Measurements from ENCODE around the gene MARK3.
A peak's percentile ranks its signal among the peaks of the same experiment; 100 is the strongest.
"Not testable (repeated sequence)": the region's sequence is repeated elsewhere in the genome, so short reads cannot be mapped to it uniquely, and the experiment has no call there.

Gene MARK3

DNA sequence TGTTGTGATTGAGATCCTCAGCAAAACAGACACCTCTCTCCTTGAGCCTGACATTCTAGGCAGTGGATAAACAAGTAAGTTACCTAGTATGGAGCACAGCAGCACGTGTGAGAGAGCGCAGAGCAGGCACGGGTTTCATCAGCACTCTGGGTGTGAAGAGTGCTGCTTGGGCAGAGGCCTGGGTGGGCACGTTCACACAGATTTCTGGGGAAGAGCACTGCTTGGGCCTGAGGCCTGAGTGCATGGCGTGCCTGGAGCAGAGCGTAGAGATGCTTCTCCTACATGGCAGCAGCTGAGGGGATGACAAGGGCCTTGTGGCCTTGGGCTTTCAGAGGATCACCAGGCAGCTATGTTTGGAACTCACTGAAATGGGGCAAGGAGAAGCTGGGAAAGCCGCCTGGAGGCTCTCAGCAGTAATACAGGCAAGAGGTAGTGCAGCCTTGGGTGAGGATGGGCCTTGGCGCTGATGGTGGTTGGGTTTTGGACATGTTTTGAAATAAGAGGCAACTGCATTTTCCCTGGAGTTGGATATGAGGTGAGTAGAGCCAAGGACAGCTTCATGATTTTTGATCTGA lies 119.9 kb downstream of the MARK3 start:
- peak; percentile 17 for DNase-seq (ENCODE audit: low spot score)
- in situ Hi-C loops (cut with MboI; ENCODE audit: low sequenced_read_pairs, unreplicated experiment): no loop called here
- TF ChIP-seq CTCF (IDR thresholded peaks at IDR 0.05; ENCODE audit: borderline replicate concordance, control extremely low read depth, extremely low read depth, insufficient read depth, missing control alignments): no peak

DNA sequence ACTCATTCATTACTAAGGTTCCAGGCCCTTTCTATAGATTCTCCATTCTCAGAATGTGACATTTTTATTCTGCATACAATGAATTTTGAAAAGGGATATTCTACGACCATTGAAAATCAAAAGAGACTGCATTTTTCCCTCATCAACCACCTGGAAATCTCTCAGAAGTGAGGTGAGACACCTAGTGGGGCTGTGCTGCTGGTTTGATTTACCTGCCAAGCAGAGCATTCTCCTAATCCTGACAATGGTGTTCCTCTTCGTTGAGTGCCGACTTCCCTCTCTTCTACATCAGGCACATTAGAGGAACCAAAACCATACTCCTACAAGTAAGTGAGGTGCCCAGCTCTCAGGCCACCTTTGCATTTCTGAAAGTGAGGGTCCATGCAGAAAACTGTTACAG lies 122.5 kb downstream of the MARK3 start:
- in situ Hi-C loops (cut with MboI; ENCODE audit: low sequenced_read_pairs, unreplicated experiment): no loop called here

GRCh38 chr14:103508521-103509329 lies 123.5 kb downstream of the MARK3 start:
- no peak for TF ChIP-seq CTCF (IDR thresholded peaks at IDR 0.05; ENCODE audit: borderline replicate concordance, control extremely low read depth, extremely low read depth, insufficient read depth, missing control alignments)
- in situ Hi-C loops (cut with MboI; ENCODE audit: low sequenced_read_pairs, unreplicated experiment): no loop called here
- DNase-seq (ENCODE audit: low spot score): no peak

More for the DNA sequence above, 122.5 kb downstream of the MARK3 start:
- no peak for TF ChIP-seq CTCF (IDR thresholded peaks at IDR 0.05; ENCODE audit: borderline replicate concordance, control extremely low read depth, extremely low read depth, insufficient read depth, missing control alignments)
- DNase-seq (ENCODE audit: low spot score): peak; percentile 11

DNA sequence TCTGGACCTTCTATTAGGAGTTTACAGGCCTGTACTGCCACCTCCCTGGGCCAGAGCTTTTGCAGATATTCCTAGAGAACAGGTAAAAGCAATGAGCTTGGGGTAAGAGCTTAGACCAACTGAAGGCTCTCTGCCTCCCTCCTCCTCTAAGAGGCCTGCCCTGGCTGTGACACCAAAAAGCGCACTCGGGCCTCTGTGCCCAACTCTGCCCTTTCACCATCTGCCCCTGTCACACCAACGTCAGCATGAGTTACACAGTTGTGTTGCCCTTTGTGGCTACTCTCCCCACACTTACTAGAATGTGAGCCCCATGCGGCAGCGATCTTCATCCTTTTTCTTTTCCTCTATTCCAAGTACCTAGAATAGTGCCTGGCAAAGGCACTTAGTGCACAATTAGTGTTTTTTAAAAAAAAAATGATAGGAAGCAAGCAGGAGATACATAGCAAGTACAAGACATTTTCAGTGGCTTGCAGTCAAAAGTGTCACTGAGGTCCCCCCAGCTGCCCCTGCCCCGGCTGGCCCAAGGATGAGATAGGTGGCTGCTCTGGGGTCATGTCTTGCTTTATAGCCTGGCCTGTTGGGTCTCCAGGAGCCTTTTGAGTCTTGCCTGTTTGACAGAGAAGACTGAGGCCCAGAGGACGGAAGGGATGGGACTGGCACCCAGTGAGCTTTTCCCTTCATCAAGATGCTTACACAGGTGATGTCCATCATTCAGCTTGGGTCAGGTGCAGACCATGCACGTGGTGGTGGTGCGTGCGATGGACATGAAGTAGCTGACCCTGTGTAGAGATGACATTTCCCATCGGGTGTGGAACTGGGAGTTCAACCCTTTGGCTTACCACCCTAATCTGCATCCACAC lies 124.9 kb downstream of the MARK3 start:
- TF ChIP-seq CTCF (IDR thresholded peaks at IDR 0.05; ENCODE audit: borderline replicate concordance, control extremely low read depth, extremely low read depth, insufficient read depth, missing control alignments): no peak
- in situ Hi-C loops (cut with MboI; ENCODE audit: low sequenced_read_pairs, unreplicated experiment): no loop called here
- DNase-seq (ENCODE audit: low spot score): peak; percentile 15

DNA sequence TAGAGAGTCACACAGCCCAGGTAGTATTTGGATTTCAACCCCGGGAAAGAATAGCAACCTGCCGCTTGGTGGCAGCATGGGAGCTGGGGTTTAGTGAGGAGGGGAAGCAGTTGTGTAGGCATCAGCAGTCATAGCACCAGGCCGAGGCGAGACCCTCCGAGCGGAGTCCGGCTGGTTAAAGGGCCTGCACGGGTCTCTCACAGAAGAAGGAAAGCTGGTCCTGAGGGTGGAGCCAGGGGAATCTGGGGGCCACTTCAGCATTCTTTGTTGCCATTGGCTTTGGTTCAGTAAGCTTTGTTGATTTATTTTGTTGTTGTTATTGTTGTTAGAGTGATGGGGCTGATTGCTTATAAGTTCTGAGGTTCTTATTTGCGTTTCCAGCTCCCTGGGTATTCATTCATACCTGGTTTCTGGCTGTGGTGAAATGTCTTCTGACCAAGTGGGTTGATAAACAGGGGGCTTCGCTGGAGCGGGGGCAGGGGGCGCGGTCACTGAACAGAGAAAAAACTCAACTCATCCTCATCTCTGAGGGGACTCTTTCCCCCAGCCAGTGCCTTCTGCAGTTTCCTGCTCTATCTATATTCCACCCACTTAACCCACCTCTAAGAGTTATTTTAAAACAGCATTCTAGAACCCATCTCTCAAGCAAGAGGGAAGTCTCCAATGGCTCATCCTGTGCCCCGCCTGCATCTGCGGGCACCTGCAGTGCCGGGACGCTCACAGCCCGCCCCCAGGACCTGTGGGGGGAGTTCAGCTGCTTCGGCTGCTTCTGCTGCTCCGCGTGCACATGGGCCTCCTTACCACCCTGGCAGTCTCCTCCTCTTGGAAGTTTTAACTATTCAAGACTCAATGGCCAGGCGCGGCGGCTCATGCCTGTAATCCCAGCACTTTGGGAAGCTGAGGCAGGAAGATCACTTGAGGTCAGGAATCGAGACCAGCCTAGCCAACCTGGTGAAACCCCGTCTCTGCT lies 125.8 kb downstream of the MARK3 start:
- no peak for DNase-seq (ENCODE audit: low spot score)
- TF ChIP-seq CTCF (IDR thresholded peaks at IDR 0.05; ENCODE audit: borderline replicate concordance, control extremely low read depth, extremely low read depth, insufficient read depth, missing control alignments): no peak
- in situ Hi-C loops (cut with MboI; ENCODE audit: low sequenced_read_pairs, unreplicated experiment): no loop called here

- in situ Hi-C loops (cut with MboI; ENCODE audit: low sequenced_read_pairs, unreplicated experiment); DNase-seq (ENCODE audit: low spot score): not testable (repeated sequence)
These were observed 127.0 kb downstream of the MARK3 start for GRCh38 chr14:103512180-103512579.
